ELR (cell line): ENCODE data around the gene ZMYND8.
A peak's percentile ranks its signal among the peaks of the same experiment; 100 is the strongest.

Source experiments
- DNase-seq: peaks from one replicate; pipeline ENCODE4 v3.0.0-alpha.2; 2015; ENCODE audit warnings: low read depth

The ZMYND8 gene

DNA sequence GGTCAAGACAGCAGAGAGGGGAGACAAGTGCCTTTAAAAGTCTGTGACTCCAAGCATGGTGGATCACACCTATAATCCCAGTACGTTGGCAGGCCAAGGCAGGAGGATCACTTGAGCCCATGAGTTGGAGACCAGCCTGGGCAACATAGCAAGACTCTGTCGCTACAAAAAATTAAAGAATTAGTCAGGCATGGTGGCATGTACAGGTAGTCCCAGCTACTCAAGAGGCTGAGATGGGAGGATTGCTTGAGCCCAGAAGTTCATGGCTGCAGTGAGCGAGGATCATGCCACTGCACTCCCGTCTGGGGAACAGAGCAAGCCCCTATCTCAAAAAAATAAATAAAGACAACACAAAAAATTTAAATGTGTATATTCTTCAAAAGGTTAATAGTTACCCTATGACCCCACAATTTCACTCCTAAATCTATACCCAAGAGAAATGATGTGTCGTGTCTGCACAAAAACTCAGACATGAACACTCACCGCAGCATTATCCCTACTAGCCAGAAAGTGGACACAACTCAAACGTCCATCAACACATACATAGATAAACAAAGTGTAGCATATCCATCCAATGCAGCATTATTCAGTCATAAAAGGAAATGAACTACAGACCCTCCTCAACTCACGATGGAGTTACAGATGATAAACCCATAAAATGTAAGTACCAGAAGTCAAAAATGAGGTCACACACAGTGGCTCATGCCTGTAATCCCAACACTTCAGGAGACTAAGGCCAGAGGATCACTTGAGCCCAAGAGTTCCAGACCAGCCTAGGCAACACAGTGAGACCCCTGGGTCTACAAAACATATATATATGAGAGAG, 23.9 kb downstream of the ZMYND8 start:
- no peak for DNase-seq

GRCh38 chr20:47330933-47331708, 25.4 kb downstream of the ZMYND8 start:
- peak; percentile 99 for DNase-seq

GRCh38 chr20:47330071-47330470, 26.4 kb downstream of the ZMYND8 start:
- no peak for DNase-seq

DNA sequence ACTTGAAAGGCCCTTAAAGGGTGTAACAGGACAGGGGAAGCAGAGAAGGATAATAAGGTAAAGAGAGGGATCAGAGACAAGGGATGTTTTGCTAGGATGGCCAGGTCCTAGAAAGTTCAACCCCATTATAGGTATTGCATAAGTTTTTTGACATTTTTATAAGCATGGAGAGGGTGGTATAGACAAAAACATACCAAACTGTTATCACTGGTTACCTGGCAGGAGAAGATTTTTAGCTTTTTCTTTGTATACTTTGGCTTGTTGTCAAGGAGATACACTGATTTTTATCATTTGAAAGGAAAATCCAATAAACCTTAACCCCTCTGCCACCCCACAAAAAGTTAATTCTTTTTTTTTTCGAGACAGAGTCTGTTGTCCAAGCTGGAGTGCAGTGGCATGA, 28.4 kb downstream of the ZMYND8 start:
- DNase-seq, result no peak

DNA sequence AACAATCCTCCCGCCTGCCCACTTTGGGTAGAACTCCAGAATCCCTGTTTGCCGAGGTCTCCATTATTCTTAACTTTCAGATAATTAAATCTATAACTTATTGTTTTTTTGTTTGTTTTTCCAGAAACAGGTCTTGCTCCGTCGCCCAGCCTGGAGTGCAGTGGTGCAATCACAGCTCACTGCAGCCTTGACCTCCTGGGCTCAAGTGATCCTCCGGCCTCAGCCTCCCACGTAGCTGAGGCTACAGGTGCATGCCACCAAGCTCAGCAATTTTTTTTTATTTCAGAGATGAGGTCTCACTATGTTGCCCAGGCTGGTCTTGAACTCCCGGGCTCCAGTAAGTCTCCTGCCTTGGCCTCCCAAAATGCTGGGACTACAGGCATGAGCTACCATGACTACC, 28.8 kb downstream of the ZMYND8 start:
- DNase-seq, result no peak

DNA sequence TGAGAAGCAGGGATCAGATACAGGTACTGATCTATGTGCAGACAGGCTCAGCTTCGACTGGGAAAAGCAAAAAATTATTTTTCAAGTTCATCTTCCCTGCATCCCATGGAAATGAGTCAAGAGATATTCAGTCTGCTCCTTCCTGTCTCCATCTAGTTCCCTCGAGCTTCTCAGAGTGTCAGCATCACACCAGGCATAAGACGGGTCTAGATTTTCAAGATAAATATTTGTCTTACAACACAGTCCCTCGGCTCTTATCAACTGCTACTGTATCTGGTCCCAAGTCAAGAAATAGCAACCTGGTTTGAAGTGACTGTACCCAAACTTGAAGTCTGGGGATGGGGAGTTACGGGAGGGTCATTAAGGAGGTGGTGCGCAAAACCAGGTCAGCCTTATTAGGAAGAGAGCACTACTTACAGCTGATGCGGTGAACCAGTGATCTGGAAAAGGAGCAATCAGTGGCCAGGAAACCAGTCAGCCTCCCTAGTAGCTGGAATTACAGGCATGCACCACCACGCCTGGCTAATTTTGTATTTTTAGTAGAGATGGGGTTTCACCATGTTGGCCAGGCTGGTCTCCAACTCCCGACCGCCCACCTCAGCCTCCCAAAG, 29.7 kb downstream of the ZMYND8 start:
- DNase-seq, result peak; percentile 88

DNA sequence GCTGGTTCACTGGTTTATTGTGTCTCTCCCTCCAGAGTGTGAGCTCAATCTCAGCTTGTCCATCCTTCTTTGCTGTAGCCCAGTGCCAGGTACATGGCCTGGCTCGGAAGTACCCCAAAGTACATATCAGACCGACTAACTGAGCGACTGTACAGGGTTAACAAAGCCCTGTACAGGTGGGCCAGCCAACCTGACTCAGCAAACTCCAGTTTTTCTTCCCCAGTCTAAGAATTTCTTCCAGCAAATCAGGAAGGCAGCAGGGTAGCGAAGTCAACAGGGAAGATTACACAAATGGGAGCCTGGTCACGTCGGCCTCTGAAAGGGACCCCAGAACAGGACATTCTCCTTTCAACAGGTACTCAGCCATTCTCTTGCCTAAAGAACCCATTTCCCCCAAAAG, 31.3 kb downstream of the ZMYND8 start:
- no peak for DNase-seq

DNA sequence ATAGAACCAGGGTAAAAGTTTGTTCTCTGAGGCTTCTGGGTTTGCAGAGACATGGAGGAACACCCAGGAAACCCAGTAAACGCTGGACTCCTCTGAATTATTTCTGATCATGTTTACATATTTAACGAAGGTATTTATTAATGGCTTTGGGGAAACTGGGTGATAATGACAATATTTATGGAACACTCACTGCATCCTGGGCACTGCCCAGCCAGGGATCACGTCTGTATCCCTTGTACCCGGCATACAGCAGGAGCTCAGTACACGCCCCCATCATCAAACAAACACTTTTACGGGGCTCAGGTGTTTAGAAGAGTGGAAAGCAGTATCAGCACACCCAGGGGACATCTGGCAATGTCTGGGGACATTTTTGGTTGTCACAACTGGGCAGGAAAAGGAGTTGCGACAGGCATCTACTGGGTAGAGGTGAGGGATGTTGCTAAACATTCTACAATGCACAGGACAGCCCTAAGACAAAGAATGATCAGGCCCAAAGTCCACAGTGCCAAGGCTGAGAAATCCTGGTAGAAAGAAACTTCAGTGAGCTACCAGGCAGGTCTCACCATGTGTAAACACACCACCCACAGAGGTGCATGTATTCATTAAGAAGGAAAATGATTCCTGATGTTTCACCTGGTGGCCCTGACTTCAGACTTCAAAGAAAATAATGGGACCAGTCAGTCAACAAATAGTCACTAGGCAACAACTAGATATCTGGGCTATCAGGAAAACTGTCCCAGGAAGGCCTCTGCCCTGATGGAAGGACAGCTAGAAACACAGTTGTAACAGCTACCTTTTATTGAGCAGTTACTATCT, 35.3 kb downstream of the ZMYND8 start:
- DNase-seq, result no peak

DNA sequence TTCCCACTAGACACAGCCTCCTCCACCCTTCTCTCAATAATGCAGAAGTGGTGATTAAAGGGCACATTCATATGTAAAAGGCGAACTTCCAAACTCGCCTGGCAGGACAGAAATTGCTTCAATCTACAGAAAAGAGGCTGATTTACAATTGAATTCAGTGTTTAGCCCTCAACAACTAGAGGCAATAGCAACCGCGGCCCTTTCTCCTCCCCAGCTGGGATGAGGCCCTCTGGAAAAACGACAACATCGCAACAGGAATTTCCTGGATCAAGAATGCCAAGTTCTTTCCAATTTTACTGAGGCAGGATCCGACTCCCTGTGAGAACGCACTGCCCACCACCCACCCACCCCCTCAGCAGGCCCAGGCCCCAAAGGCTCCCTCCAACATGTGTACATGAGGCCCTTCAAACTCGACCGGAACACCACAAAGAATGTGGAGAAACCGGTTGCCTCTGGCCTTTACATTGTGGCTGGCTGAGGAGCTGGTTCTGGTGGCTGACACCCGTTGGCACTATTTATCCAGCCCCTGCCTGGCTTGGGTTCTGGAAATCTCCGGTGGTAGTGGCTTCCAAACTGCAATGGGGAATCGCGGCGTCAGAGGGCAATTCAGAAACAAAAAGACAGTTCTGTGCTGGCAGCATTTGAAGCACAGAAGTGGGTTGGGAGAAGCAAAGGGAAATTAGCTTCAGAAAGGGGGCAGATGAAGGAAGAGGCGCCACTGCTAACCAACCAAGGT, 36.8 kb downstream of the ZMYND8 start:
- DNase-seq, result peak; percentile 51

- peak; percentile 89 for DNase-seq
These were observed 37.6 kb downstream of the ZMYND8 start for GRCh38 chr20:47318586-47319516.

- peak; percentile 75 for DNase-seq
These were observed 38.4 kb downstream of the ZMYND8 start for GRCh38 chr20:47318027-47318585.

- DNase-seq, result peak; percentile 100
These were observed 39.2 kb downstream of the ZMYND8 start for GRCh38 chr20:47317127-47317895.

DNA sequence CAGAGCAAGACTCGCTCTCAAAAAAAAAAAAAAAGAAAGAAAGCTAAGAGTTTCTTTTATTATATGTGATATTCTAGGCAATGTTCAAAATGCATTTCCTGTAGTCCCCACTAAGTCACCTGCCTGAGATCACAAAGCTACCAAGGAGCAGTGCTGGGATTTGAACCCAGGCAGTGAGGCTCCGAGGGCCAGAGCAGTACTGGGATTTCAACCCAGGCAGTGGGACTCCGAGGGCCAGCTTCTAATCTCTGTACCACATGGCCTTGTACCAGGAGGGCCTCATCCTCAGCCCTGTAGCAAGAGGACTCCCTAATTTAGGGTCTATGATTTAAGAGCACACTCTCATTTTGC, 39.7 kb downstream of the ZMYND8 start:
- DNase-seq, result no peak

DNA sequence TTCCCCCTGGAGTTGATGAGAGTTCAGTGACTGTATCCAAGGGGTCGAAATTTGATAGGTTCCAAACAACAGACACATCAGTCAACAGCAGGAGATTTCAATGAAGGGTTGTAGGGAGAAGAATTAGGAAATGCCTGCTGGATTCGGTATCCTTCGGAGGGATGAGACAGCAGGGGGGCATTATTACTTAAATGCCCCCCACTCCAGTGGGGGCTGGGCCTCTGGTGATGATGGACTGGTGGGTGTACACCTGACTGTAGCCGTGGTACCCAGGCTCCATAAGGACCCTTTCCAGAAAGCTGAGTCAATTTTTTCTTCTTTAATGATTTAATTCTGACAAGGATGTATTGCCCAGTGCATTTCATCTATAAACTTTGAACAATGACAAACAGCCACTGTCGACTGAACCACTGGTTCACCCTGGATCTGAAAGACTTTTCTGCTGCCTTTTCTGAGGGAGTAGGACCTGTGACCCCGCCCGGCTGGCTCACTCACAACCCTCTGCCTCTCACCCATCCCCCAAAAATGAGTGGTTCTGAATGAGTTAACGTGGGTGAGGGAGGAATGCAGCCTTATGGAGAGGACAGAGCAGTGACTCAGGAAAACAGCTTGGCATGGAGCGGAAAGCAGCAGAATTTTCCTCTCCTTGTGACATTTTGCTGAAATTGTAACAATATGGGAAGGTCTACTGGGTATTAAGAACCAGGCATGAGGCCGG, 41.0 kb downstream of the ZMYND8 start:
- DNase-seq, result peak; percentile 100

GRCh38 chr20:47314647-47315338, 41.7 kb downstream of the ZMYND8 start:
- DNase-seq, result no peak

- DNase-seq, result no peak
These were observed 44.4 kb downstream of the ZMYND8 start for GRCh38 chr20:47311967-47312681.

- DNase-seq, result no peak
These were observed 45.3 kb downstream of the ZMYND8 start for GRCh38 chr20:47311211-47311610.
